ENCODE data around the gene CHAF1B. TPM values are rescaled to one million over a fixed set of nuclear protein-coding genes. Genes with fewer than 3 reads are reported as not detected.

Gene CHAF1B
- total RNA-seq, 2 donors from 2014 or later, result 27.5 to 33.1 TPM

GRCh38 chr21:36412916-36413315, 27.7 kb downstream of the CHAF1B start:
- ATAC-seq (no peak), DNase-seq (ENCODE audit: low spot score in 2 of 2) (no peak)
- Mint-ChIP-seq H3K36me3 (peaks cover 31 to 41% of the 10 kb centered on the region in 2 donors), H3K27ac (peak overlapping the region in 1 of 2 donors; percentile 17), H3K9me3 (no peaks in the 10 kb centered on the region)

GRCh38 chr21:36415375-36415774, 30.2 kb downstream of the CHAF1B start:
- ATAC-seq (no peak), DNase-seq (ENCODE audit: low spot score in 2 of 2) (no peak)
- H3K9me3 Mint-ChIP-seq, result no peaks in the 10 kb centered on the region
- H3K27ac Mint-ChIP-seq, result no peak overlapping the region
- peaks cover 27 to 37% of the 10 kb centered on the region in 2 donors for H3K36me3 Mint-ChIP-seq

DNA sequence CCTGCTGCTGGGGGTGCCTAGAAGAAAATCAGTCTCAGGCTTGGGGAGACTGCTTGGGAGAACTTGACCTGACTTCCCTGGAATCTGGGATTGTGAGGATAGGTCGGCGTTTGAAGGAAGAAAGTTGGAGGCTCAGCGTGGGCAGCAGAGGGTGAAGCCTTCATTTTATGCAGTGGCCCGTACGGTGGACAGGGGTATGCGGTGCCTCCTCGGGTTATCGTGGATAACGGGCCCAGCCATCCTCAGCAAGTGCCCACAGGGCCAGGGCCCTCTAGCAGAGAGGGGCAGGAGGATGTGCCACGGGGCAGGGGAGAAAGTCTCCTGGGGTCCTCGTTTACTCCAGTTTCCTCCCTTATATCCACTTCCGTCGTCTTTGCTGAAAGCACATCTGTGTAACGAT, 34.0 kb downstream of the CHAF1B start:
- H3K9me3 Mint-ChIP-seq, result no peaks in the 10 kb centered on the region
- peaks cover 8 to 18% of the 10 kb centered on the region in 2 donors for H3K36me3 Mint-ChIP-seq
- ATAC-seq (no peak), DNase-seq (ENCODE audit: low spot score in 2 of 2) (no peak)
- H3K27ac Mint-ChIP-seq, result peak overlapping the region in 1 of 2 donors; percentile 12

GRCh38 chr21:36419996-36420395, 34.8 kb downstream of the CHAF1B start:
- Mint-ChIP-seq H3K27ac (peak overlapping the region in 1 of 2 donors; percentile 85), H3K36me3 (peaks cover 8 to 10% of the 10 kb centered on the region in 2 donors), H3K9me3 (no peaks in the 10 kb centered on the region)
- ATAC-seq (peak; percentile 68 to 72), DNase-seq (ENCODE audit: low spot score in 2 of 2) (peak in 1 of 2 donors; percentile 54)

- no peaks in the 10 kb centered on the region for H3K9me3 Mint-ChIP-seq
- peaks cover 7 to 8% of the 10 kb centered on the region in 2 donors for H3K36me3 Mint-ChIP-seq
- no peak for ATAC-seq
- H3K27ac Mint-ChIP-seq, result peak overlapping the region in 1 of 2 donors; percentile 85
- DNase-seq (ENCODE audit: low spot score in 2 of 2), result no peak
Observed at GRCh38 chr21:36420571-36421339, 35.6 kb downstream of the CHAF1B start.

GRCh38 chr21:36422279-36423098, 37.3 kb downstream of the CHAF1B start:
- DNase-seq (ENCODE audit: low spot score in 2 of 2) (peak in 1 of 2 donors; percentile 60), ATAC-seq (peak; percentile 43 to 47)
- Mint-ChIP-seq H3K36me3 (no peaks in the 10 kb centered on the region), H3K27ac (no peak overlapping the region), H3K9me3 (no peaks in the 10 kb centered on the region)

GRCh38 chr21:36423771-36424433, 38.7 kb downstream of the CHAF1B start:
- H3K36me3 Mint-ChIP-seq, result no peaks in the 10 kb centered on the region
- DNase-seq (ENCODE audit: low spot score in 2 of 2) (no peak), ATAC-seq (no peak)
- no peaks in the 10 kb centered on the region for H3K9me3 Mint-ChIP-seq
- peak overlapping the region; percentile 32 to 47 for H3K27ac Mint-ChIP-seq

GRCh38 chr21:36424592-36424991, 39.4 kb downstream of the CHAF1B start:
- no peak for DNase-seq (ENCODE audit: low spot score in 2 of 2)
- Mint-ChIP-seq H3K36me3 (no peaks in the 10 kb centered on the region), H3K27ac (peak overlapping the region in 1 of 2 donors; percentile 32), H3K9me3 (no peaks in the 10 kb centered on the region)
- no peak for ATAC-seq

DNA sequence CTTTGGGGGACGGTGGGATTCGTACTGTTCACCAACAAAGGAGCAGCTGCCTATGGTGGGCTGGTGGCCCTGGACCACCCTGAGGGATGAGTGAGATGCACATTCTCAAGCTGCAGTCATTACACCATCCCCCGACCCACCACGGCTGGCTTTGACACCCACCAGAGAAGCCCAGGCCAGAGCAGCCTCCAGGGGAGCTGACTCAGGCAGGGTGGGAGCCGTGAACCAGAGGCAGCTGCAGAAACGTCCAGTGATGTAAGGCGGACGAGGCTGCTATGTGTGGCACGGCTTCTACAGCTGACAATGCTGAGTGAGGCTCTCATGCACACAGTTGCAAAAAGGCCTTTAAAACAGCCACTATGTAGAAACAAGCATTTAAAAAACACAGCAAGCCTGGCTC, 40.1 kb downstream of the CHAF1B start:
- Mint-ChIP-seq H3K27ac (no peak overlapping the region), H3K9me3 (no peaks in the 10 kb centered on the region), H3K36me3 (peaks cover 0 to 1% of the 10 kb centered on the region in 2 donors)
- no peak for ATAC-seq
- no peak for DNase-seq (ENCODE audit: low spot score in 2 of 2)

DNA sequence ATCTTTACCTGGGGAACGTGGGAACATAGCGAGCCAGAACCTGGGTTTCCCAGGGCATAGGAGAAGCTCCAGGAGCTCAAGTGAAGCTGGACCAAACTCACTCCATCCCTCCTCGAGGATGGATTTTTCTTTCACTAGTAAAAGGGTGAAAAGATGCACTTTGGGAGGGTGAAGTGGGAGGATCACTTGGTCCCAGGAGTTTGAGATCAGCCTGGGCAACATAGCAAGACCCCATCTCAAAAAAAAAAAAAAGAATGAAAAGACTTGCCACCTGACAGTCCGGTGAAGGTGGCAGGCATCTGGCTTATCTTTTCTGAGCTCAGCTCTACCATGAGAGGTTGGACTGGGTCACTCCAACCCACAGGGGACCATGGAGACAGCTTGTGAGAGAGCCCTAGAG, 42.3 kb downstream of the CHAF1B start:
- Mint-ChIP-seq H3K36me3 (peaks cover 0 to 10% of the 10 kb centered on the region in 2 donors), H3K27ac (no peak overlapping the region), H3K9me3 (no peaks in the 10 kb centered on the region)
- ATAC-seq (no peak), DNase-seq (ENCODE audit: low spot score in 2 of 2) (no peak)

DNA sequence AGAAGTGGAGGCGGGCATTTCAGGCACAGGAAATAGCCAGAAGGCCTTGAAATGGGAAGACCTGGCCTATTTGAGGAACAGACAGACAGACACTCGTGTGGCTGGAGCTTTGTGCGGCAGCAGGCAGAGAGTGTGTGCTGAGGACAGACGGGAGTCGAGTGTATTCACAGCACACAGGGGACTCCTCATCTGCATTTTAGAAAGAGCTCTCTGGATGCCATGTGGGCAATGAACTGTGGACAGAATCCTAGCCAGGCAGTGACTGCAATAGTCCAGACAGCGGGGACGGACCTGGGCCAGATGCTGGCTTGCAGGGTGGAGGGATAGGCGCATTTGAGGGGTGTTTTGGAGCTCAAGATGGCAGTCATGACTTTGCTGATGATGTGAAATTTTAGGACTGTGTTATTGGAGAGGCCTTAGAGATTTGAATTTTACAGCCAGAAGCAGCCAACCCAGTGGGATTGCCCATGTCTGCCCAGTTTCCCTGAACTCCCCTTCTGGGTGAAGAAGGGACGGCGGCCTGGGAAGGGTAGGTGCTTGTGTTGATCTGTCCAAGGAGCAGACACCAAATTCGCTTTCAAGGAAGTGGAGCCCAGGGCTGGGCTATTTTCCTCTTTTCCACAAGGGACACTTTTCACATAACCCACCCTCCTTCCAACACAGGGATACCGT, 43.7 kb downstream of the CHAF1B start:
- DNase-seq (ENCODE audit: low spot score in 2 of 2), result no peak
- Mint-ChIP-seq H3K9me3 (no peaks in the 10 kb centered on the region), H3K27ac (peak overlapping the region; percentile 83 to 96), H3K36me3 (peaks cover 0 to 10% of the 10 kb centered on the region in 2 donors)
- no peak for ATAC-seq

DNA sequence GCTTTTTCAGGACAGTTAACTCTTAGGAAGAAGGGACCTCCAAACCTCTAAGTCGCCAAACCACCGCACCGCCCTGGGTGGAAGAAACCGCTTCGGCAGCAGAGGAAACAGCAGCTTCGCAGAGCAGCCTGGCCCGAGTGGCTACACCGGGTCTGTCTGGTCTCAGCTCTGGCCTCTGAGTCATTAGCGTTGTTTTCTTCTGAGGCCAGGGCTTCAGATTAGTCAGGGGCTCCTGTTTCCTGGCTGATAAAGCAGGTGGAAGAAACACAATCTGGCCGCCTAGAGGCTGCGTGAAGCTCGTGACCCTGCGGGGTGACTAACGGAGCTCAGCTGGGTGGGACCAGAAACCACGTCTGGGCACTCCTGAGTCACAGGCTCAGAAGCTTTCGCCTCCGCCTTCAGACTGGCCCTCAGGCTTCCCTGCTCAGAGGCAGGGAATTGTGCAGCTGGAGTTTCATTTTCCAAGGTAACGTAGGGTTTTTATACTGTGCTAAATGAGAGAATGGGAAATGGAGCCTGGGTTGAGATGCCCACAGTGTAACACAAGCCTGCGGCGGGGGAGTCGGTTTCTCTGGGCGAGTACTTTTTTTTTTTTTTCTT, 44.9 kb downstream of the CHAF1B start:
- peak; percentile 97 to 99 for ATAC-seq
- peak; percentile 79 to 92 for DNase-seq (ENCODE audit: low spot score in 2 of 2)
- H3K36me3 Mint-ChIP-seq, result peaks cover 0 to 10% of the 10 kb centered on the region in 2 donors
- H3K27ac Mint-ChIP-seq, result peak overlapping the region; percentile 83 to 96
- no peaks in the 10 kb centered on the region for H3K9me3 Mint-ChIP-seq

GRCh38 chr21:36430841-36431240, 45.6 kb downstream of the CHAF1B start:
- no peak for ATAC-seq
- H3K9me3 Mint-ChIP-seq, result no peaks in the 10 kb centered on the region
- H3K36me3 Mint-ChIP-seq, result peaks cover 0 to 10% of the 10 kb centered on the region in 2 donors
- H3K27ac Mint-ChIP-seq, result peak overlapping the region; percentile 77 to 83
- DNase-seq (ENCODE audit: low spot score in 2 of 2), result no peak

DNA sequence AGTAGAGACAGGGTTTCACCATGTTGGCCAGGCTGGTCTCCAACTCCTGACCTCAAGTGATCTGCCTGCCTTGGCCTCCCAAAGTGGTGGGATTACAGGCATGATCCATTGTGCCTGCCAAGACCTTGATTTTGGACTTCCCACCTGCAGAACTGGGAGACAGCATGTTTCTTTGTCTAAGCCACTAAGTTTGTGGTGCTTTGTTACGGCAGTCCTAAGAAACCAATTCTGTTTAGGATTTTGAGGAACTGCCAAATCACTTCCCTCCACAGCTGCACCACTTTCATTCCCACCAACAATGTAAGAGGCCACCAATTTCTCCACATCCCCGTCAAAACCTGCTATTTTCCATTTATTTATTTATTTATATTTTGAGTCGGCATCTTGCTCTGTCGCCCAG, 46.1 kb downstream of the CHAF1B start:
- Mint-ChIP-seq H3K36me3 (peaks cover 0 to 10% of the 10 kb centered on the region in 2 donors), H3K27ac (no peak overlapping the region), H3K9me3 (no peaks in the 10 kb centered on the region)
- no peak for DNase-seq (ENCODE audit: low spot score in 2 of 2)
- ATAC-seq, result no peak

GRCh38 chr21:36433059-36433709, 48.0 kb downstream of the CHAF1B start:
- H3K9me3 Mint-ChIP-seq, result no peaks in the 10 kb centered on the region
- H3K27ac Mint-ChIP-seq, result no peak overlapping the region
- DNase-seq (ENCODE audit: low spot score in 2 of 2) (no peak), ATAC-seq (no peak)
- H3K36me3 Mint-ChIP-seq, result peaks cover 0 to 10% of the 10 kb centered on the region in 2 donors

- H3K36me3 Mint-ChIP-seq, result peaks cover 0 to 10% of the 10 kb centered on the region in 2 donors
- ATAC-seq, result no peak
- H3K27ac Mint-ChIP-seq, result no peak overlapping the region
- DNase-seq (ENCODE audit: low spot score in 2 of 2), result no peak
- no peaks in the 10 kb centered on the region for H3K9me3 Mint-ChIP-seq
Observed at GRCh38 chr21:36434144-36434543, 49.0 kb downstream of the CHAF1B start.
